NT2/D1 (cell line): ENCODE results near the gene POLR2E.

Experiments used
- SUZ12 ChIP-seq: IDR thresholded peaks from 2 replicates; pipeline ENCODE4 v1.6.1; 2011; ENCODE audit not compliant: insufficient read length, insufficient read depth; ENCODE audit errors: extremely low read depth
- YY1 ChIP-seq: IDR thresholded peaks from 2 replicates; pipeline ENCODE4 v1.6.1; 2011; ENCODE audit not compliant: insufficient read length, insufficient read depth
- ZNF274 ChIP-seq: IDR thresholded peaks from 2 replicates; pipeline ENCODE4 v1.6.1; 2011; ENCODE audit warnings: mild to moderate bottlenecking, low read depth, low read length

DNA sequence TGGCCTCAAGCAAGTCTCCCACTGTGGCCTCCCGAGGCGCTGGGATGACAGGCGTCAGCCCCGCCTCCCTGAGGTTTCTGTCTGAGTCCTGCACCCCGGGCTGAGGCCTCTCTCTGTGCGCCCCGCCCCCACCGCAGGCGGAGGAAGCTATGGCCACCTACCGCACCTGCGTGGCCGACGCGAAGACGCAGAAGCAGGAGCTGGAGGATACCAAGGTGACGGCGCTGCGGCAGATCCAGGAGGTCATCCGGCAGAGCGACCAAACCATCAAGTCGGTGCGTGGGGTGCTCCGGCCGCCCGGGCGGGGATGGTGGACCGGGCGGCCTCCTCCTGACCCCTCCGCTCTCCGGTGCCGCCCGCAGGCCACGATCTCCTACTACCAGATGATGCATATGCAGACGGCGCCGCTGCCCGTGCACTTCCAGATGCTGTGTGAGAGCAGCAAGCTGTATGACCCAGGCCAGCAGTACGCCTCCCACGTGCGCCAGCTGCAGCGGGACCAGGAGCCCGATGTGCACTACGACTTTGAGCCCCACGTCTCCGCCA is 15.5 kb downstream of the POLR2E start:
- TF ChIP-seq SUZ12 (no peak), ZNF274 (no peak), YY1 (no peak)
